ENCODE results near the gene HAVCR2. TPM values are rescaled to one million over a fixed set of nuclear protein-coding genes. Genes with fewer than 3 reads are reported as not detected.

Gene HAVCR2
- total RNA-seq, 4 donors from 2014 or later, result 11.7 to 84.9 (median 17.1) TPM

DNA sequence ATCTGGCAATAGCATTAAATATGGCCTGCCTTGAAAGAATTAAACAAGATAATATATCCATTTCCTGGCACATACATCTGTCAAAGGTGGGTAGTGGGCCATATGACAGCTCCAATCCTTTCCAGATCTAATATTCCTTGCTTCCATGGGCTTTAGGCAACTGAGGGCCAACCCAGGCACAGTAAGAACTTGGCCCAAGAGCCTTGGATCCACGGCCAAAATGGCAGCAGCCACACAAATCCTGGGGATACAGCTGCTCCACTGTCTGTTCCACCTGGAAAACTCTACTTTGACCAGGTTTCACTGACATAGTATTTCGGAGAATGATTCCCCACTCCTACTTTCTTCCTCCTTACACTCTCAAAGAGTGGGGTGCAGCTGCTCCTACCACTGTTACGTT is 63.2 kb downstream of the HAVCR2 start:
- no peak for ATAC-seq (ENCODE audit: low FRiP score)
- no peak for TF ChIP-seq CTCF (IDR thresholded peaks at IDR 0.05)
- DNase-seq (ENCODE audit: low spot score), result no peak

DNA sequence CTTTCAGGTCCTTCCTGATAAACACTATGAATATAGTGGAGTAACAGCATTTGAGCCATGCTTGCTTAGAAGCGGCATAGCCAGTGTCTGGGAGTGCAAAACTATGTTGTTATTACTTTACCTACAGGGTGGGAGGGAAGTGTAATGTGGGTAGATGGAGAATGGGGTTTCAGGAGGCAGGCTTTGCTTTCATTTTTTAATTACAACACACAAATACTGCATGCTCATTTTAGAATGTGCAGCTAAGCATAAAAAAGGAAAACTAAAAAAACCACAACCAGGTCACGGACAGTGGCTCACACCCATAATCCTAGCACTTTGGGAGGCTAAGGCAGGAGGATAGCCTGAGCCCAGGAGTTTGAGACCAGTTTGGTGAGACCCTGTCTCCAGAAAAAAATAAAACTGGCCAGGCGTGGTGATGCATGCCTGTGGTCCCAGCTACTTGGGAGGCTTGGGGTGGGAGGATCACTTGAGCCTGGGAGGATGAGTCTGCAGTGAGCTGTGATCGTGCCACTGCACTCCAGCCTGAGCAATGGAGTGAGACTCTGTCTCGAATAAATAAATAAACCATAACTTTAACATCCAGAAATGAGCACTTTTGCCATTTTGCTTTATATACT is 70.2 kb downstream of the HAVCR2 start:
- TF ChIP-seq CTCF (IDR thresholded peaks at IDR 0.05), result no peak
- DNase-seq (ENCODE audit: low spot score), result no peak
- no peak for ATAC-seq (ENCODE audit: low FRiP score)

Other genes with a start within 250 kb of the HAVCR2 start
- gene TIMD4, start 145.8 kb downstream of the HAVCR2 start, total RNA-seq, result 1 to 10 TPM in 3 of 4 donors, under 1 TPM in 1; 0.96 to 6.0 (median 1.2) TPM
- gene HAVCR1, start 49.9 kb downstream of the HAVCR2 start, total RNA-seq, result 1 to 10 TPM in 2 of 4 donors, under 1 TPM in 1, not detected in 1; 0.19 to 2.2 (median 1.1) TPM
- 10 to 100 TPM in 1 of 4 donors, 1 to 10 TPM in 3; 7.1 to 14.5 (median 8.6) TPM for gene MED7, start 33.8 kb upstream of the HAVCR2 start, total RNA-seq
- gene GARIN3, start 57.2 kb upstream of the HAVCR2 start, total RNA-seq, result not detected
- gene ITK, start 71.8 kb upstream of the HAVCR2 start, total RNA-seq, result 10 to 100 TPM in 1 of 4 donors, 1 to 10 TPM in 3; 2.0 to 17.2 (median 5.3) TPM
- gene CYFIP2, start 157.1 kb upstream of the HAVCR2 start, total RNA-seq, result 10 to 100 TPM; 12.7 to 25.5 (median 15.8) TPM

Data from omental fat pad (tissue), 4 donors.